Hepatocyte (in vitro differentiated cells): ENCODE results near the gene OLFM1.

Experiments used
- EZH2 ChIP-seq: fragments of 200-600 bp; sonication (generic); IDR thresholded peaks from 2 replicates; pipeline ENCODE4 v1.6.1; 2016; ENCODE audit warnings: antibody characterized with exemption, mild to moderate bottlenecking, borderline replicate concordance
- TF ChIP-seq, protein P1 (sequence below): fragments of 200-600 bp; sonication (generic); IDR thresholded peaks from 2 replicates; pipeline ENCODE4 v1.5.1; 2016; ENCODE audit warnings: antibody characterized with exemption, mild to moderate bottlenecking; ENCODE audit not compliant: poor library complexity

DNA sequence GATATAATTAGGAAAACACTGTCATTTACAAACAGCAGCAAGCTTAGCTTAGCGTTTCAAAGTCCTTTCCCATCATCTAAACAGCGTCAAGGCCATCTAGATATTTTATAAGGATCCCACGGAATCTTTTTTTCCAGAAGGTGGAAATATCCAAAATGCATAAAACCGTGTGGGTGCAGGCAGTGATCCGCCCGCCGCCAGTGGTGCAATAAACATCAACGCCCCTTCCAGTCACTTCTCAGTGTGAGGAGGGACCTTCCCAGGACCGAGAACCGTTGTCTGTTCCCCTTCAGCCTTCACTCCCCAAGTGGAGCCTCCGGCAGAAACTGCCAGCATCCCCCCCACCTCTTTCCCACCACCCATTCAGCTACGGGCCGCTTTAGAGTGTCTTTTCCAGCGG is 22.9 kb downstream of the OLFM1 start:
- TF ChIP-seq EZH2, result no peak
- TF ChIP-seq, protein P1, sequence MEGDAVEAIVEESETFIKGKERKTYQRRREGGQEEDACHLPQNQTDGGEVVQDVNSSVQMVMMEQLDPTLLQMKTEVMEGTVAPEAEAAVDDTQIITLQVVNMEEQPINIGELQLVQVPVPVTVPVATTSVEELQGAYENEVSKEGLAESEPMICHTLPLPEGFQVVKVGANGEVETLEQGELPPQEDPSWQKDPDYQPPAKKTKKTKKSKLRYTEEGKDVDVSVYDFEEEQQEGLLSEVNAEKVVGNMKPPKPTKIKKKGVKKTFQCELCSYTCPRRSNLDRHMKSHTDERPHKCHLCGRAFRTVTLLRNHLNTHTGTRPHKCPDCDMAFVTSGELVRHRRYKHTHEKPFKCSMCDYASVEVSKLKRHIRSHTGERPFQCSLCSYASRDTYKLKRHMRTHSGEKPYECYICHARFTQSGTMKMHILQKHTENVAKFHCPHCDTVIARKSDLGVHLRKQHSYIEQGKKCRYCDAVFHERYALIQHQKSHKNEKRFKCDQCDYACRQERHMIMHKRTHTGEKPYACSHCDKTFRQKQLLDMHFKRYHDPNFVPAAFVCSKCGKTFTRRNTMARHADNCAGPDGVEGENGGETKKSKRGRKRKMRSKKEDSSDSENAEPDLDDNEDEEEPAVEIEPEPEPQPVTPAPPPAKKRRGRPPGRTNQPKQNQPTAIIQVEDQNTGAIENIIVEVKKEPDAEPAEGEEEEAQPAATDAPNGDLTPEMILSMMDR, result no peak
